Measurements from ENCODE around the gene SYP. TPM values are rescaled to one million over a fixed set of nuclear protein-coding genes. Genes with fewer than 3 reads are reported as not detected.

Gene SYP
- total RNA-seq, 1 donor from 2014 or later, result 0.27 TPM

GRCh38 chrX:49214996-49215526 is 15.1 kb upstream of the SYP start:
- DNase-seq (ENCODE audit: low spot score in 2 of 2, unreplicated experiment in 2 of 2), result no peak
- TF ChIP-seq, protein P1, sequence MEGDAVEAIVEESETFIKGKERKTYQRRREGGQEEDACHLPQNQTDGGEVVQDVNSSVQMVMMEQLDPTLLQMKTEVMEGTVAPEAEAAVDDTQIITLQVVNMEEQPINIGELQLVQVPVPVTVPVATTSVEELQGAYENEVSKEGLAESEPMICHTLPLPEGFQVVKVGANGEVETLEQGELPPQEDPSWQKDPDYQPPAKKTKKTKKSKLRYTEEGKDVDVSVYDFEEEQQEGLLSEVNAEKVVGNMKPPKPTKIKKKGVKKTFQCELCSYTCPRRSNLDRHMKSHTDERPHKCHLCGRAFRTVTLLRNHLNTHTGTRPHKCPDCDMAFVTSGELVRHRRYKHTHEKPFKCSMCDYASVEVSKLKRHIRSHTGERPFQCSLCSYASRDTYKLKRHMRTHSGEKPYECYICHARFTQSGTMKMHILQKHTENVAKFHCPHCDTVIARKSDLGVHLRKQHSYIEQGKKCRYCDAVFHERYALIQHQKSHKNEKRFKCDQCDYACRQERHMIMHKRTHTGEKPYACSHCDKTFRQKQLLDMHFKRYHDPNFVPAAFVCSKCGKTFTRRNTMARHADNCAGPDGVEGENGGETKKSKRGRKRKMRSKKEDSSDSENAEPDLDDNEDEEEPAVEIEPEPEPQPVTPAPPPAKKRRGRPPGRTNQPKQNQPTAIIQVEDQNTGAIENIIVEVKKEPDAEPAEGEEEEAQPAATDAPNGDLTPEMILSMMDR (IDR thresholded peaks at IDR 0.05; ENCODE audit: unreplicated experiment), result no peak
- Mint-ChIP-seq H3K36me3 (no peaks in the 10 kb centered on the region), H3K27ac (no peak overlapping the region), H3K9me3 (peaks cover 25% of the 10 kb centered on the region), H3K4me1 (no peaks in the 10 kb centered on the region), H3K4me3 (no peak overlapping the region), H3K27me3 (ENCODE audit: low read depth) (peaks cover 18% of the 10 kb centered on the region)

- H3K36me3 Mint-ChIP-seq, result no peaks in the 10 kb centered on the region
- H3K9me3 Mint-ChIP-seq, result peaks cover 25% of the 10 kb centered on the region
- no peak overlapping the region for H3K27ac Mint-ChIP-seq
- no peaks in the 10 kb centered on the region for H3K4me1 Mint-ChIP-seq
- TF ChIP-seq, protein P1 (IDR thresholded peaks at IDR 0.05; ENCODE audit: unreplicated experiment), result no peak
- H3K27me3 Mint-ChIP-seq (ENCODE audit: low read depth), result peaks cover 15% of the 10 kb centered on the region
- no peak for DNase-seq (ENCODE audit: low spot score in 2 of 2, unreplicated experiment in 2 of 2)
- no peak overlapping the region for H3K4me3 Mint-ChIP-seq
These were observed 14.4 kb upstream of the SYP start for GRCh38 chrX:49214416-49214815.

DNA sequence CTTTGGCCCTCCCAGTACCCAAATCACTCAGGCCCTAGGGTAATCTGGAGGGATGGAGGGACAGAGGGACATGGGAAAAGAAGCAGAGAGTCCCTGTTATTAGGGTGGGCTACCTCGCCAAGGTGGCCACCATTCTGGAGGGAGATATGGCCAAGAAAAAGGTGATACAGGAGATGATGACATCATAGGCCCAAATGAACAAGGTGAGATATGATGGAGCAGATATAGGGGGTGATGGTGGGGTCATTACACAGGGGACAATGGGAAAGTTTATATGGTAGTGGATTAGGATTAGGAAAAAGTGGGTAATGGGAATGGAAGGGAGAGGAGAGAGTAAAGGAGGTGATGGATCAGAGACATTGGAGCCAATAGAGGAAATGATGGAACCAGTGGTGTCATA is 12.9 kb upstream of the SYP start:
- DNase-seq (ENCODE audit: low spot score in 2 of 2, unreplicated experiment in 2 of 2), result no peak
- TF ChIP-seq, protein P1 (IDR thresholded peaks at IDR 0.05; ENCODE audit: unreplicated experiment), result no peak
- Mint-ChIP-seq H3K36me3 (no peaks in the 10 kb centered on the region), H3K4me3 (no peak overlapping the region), H3K9me3 (peaks cover 25% of the 10 kb centered on the region), H3K27me3 (ENCODE audit: low read depth) (peaks cover 10% of the 10 kb centered on the region), H3K4me1 (no peaks in the 10 kb centered on the region), H3K27ac (no peak overlapping the region)

DNA sequence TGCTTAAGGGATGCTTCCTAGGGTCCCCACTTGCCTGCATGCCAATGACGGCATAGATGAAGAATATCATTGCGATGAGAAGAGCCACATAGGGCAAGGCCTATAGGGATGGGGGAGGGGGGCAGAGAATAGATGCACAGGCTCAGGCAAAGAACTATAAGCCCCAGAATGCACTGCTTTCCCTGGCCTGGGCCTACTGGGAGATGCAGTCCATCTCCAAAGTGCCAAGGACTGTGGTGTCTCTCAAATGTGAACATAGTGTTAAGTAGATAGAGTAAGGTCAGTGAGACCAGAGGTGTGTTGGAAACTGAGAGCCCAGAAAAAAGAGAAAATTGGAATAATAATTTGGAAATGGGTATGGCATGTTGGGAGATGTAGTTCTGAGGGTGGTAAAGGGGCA is 12.2 kb upstream of the SYP start:
- no peak overlapping the region for H3K4me3 Mint-ChIP-seq
- no peaks in the 10 kb centered on the region for H3K4me1 Mint-ChIP-seq
- no peak for DNase-seq (ENCODE audit: low spot score in 2 of 2, unreplicated experiment in 2 of 2)
- H3K27me3 Mint-ChIP-seq (ENCODE audit: low read depth), result peaks cover 9% of the 10 kb centered on the region
- H3K9me3 Mint-ChIP-seq, result peaks cover 25% of the 10 kb centered on the region
- H3K27ac Mint-ChIP-seq, result no peak overlapping the region
- TF ChIP-seq, protein P1 (IDR thresholded peaks at IDR 0.05; ENCODE audit: unreplicated experiment), result no peak
- no peaks in the 10 kb centered on the region for H3K36me3 Mint-ChIP-seq

DNA sequence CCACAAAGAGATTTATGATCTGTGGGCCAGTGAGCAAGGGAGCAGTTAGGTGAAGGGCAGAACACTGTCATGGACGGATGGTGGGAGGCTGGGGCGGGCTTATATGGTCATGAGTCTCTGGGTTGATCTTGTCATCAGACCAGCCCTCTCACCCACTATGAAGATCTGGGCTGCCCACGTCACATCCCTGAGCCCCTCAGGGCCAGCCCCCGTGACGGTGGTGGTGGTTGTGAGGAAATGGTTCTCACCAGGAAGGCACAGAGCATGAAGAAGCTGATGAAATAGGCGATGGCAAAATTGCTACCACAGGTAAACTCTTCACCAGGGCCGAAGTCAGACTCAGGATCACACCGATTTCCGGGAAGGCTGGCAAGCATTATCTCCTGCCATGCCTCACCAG is 11.1 kb upstream of the SYP start:
- H3K9me3 Mint-ChIP-seq, result peaks cover 25% of the 10 kb centered on the region
- no peak for DNase-seq (ENCODE audit: low spot score in 2 of 2, unreplicated experiment in 2 of 2)
- H3K27ac Mint-ChIP-seq, result no peak overlapping the region
- TF ChIP-seq, protein P1 (IDR thresholded peaks at IDR 0.05; ENCODE audit: unreplicated experiment), result no peak
- no peak overlapping the region for H3K4me3 Mint-ChIP-seq
- no peaks in the 10 kb centered on the region for H3K4me1 Mint-ChIP-seq
- peaks cover 9% of the 10 kb centered on the region for H3K27me3 Mint-ChIP-seq (ENCODE audit: low read depth)
- H3K36me3 Mint-ChIP-seq, result no peaks in the 10 kb centered on the region

DNA sequence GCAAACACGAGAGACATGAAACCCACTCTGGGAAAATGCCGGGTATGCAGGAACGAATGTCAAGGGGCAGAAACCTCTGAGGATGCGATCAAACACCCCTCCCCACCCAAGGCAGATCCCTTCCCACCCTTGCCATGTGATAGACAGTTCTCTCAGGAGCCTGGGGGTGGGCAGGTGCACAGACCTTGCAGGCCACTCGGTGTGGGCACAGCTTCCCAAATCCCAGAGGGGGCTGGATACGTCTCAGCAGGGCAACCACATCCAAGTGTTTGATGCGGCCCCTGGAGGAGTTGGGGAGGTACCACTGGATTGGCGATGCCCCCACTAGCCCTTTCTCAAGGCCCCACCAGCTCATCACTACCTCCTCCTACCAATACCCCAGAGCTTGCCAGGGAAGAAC is 10.4 kb upstream of the SYP start:
- peaks cover 25% of the 10 kb centered on the region for H3K9me3 Mint-ChIP-seq
- DNase-seq (ENCODE audit: low spot score in 2 of 2, unreplicated experiment in 2 of 2), result no peak
- TF ChIP-seq, protein P1 (IDR thresholded peaks at IDR 0.05; ENCODE audit: unreplicated experiment), result no peak
- peaks cover 9% of the 10 kb centered on the region for H3K27me3 Mint-ChIP-seq (ENCODE audit: low read depth)
- no peak overlapping the region for H3K27ac Mint-ChIP-seq
- H3K4me3 Mint-ChIP-seq, result no peak overlapping the region
- no peaks in the 10 kb centered on the region for H3K36me3 Mint-ChIP-seq
- H3K4me1 Mint-ChIP-seq, result no peaks in the 10 kb centered on the region

Data from mesothelial cell of epicardium (in vitro differentiated cells).